Pancreas (tissue), 10 donors: ENCODE data around the gene HOXA9. TPM values are rescaled to one million over a fixed set of nuclear protein-coding genes. Genes with fewer than 3 reads are reported as not detected.
A peak's percentile ranks its signal among the peaks of the same experiment; 100 is the strongest.

Experiments used
- ATAC-seq, 4 donors: fragments of 200-7000 bp; cut with Tn5 transposase; one replicate each; pipeline versions ENCODE4 v1.8.0 to v1.9.1; 2020; ENCODE audit warnings: mild to moderate bottlenecking in 4 of 4, moderate library complexity in 4 of 4
- DNase-seq, 6 donors: peaks; one replicate each; pipeline ENCODE4 v3.0.0-alpha.2; 2020
- FAIRE-seq: peaks from 2 replicates; lab custom pipeline; 2012; peaks lifted over from hg19 to GRCh38; lab: Jason Lieb, UNC
- H3K27ac ChIP-seq, 4 donors: fragments of 200-600 bp; sonication (generic); 1 replicate in 3 of 4; 2 replicates in 1 of 4; pipeline versions ENCODE4 v1.5.0 to v1.8.0; 2020
- H3K27me3 ChIP-seq, 4 donors: fragments of 200-600 bp; one replicate each; pipeline ENCODE4 v1.8.0; 2021
- H3K36me3 ChIP-seq, 3 donors: fragments of 200-600 bp; sonication (generic) in 1 of 3; one replicate each; pipeline versions ENCODE4 v1.5.0 to v1.8.0; 2020 to 2021
- H3K4me1 ChIP-seq, 3 donors: fragments of 200-600 bp; one replicate each; pipeline ENCODE4 v1.8.0; 2021
- H3K4me3 ChIP-seq, 4 donors: fragments of 200-600 bp; sonication (generic) in 2 of 4; one replicate each; pipeline versions ENCODE4 v1.5.0 to v1.8.0; 2020 to 2021
- H3K9me3 ChIP-seq, 4 donors: fragments of 200-600 bp; one replicate each; pipeline ENCODE4 v1.8.0; 2021
- WGBS, 2 donors: extraction: QIAGEN DNeasy Blood & Tissue Kit; methylation state at CpG; one replicate each; pipeline ENCODE4 v1.1.7; 2013; 5-methylcytosine and 5-hydroxymethylcytosine counted together
- intact Hi-C, 3 donors: fragments of 100-400 bp; cut with DNase I; formaldehyde crosslinking; loops; one replicate each; pipeline versions ENCODE4 v1.11.1 to v1.14.2; 2022
- polyA plus RNA-seq, 2 donors: library from polyadenylated mRNA; stranded (reverse); fragments of 200-250 nt; gene quantifications; one replicate each; pipeline ENCODE4 v1.2.3, GENCODE V29; 2013
- total RNA-seq, 6 donors: library from RNA; stranded (reverse); fragmentation: NEBNext Ultra II Directional in 4 of 6; extraction: Animal tissue kit (Norgen Biotek cat#: 25700) in 4 of 6; gene quantifications; one replicate each; pipeline versions ENCODE4 v1.2.1 to v1.2.4, GENCODE V29; 2021 to 2023
- TF ChIP-seq, protein P1 (sequence below), 4 donors: fragments of 200-600 bp; sonication (generic) in 3 of 4; IDR thresholded peaks; one replicate each; pipeline versions ENCODE4 v1.5.0 to v1.8.0; 2021; ENCODE audit warnings: antibody characterized with exemption in 4 of 4
- donor health status: healthy with polysubstance abuse.
- donor health status: DM: no; HTN: no; CAD: no; lungs with moderate emphysema.
- donor health status: DM: no; HTN: no; CAD: no.
- donor health status: control.
- donor health status: control.
- donor health status: Bipolar disorder and iron deficiency.
- donor health status: DM: yes; HTN: yes; CAD: no.
- donor health status: DM: no; HTN: no; CAD: no.
- donor health status: DM: no; HTN: no; CAD: no.
- donor health status: DM: yes; HTN: yes; CAD: no.

HOXA9 gene
- total and polyA plus RNA-seq, 8 donors = 0.09 to 0.13 TPM; not detected in 6

DNA sequence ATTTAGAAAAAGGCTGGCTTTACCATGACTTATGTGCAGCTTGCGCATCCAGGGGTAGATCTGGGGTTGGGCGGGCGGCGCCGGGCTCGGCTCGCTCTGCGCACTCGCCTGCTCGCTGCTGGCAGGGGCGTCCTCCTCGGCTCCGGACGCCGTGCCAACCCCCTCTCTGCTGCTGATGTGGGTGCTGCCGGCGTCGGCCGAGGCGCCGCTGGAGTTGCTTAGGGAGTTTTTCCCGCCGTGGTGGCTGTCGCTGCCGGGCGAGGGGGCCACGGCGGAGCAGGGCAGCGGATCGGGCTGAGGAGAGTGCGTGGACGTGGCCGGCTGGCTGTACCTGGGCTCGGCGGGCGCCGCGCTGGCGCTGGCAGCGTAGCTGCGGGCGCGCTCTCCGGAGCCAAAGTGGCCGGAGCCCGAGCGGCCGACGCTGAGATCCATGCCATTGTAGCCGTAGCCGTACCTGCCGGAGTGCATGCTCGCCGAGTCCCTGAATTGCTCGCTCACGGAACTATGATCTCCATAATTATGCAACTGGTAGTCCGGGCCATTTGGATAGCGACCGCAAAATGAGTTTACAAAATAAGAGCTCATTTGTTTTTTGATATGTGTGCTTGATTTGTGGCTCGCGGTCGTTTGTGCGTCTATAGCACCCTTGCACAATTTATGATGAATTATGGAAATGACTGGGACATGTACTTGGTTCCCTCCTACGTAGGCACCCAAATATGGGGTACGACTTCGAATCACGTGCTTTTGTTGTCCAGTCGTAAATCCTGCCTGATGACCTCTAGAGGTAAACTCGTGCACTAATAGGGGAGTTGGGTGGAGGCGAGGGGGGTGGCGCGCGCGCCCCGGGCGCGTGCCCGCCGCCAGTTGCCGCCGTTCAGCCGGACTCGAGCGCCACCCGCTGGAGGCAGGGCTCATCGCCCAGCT, 22.1 kb downstream of the HOXA9 start, which contains the start of gene HOXA5:
HOXA5 (minus strand) TSS at position 659 of the 927 bp plus-strand sequence; CDS start at position 585, 74 bp downstream.
- ATAC-seq (peak in 3 of 4 donors; percentile 62 to 70 (median 67)), DNase-seq (peak in 2 of 6 donors; percentile 61 to 64), FAIRE-seq (no peak)
- H3K27me3 ChIP-seq = peaks cover 11 to 87% (median 30%) of the 10 kb centered on the region in 4 donors
- TF ChIP-seq, protein P1, sequence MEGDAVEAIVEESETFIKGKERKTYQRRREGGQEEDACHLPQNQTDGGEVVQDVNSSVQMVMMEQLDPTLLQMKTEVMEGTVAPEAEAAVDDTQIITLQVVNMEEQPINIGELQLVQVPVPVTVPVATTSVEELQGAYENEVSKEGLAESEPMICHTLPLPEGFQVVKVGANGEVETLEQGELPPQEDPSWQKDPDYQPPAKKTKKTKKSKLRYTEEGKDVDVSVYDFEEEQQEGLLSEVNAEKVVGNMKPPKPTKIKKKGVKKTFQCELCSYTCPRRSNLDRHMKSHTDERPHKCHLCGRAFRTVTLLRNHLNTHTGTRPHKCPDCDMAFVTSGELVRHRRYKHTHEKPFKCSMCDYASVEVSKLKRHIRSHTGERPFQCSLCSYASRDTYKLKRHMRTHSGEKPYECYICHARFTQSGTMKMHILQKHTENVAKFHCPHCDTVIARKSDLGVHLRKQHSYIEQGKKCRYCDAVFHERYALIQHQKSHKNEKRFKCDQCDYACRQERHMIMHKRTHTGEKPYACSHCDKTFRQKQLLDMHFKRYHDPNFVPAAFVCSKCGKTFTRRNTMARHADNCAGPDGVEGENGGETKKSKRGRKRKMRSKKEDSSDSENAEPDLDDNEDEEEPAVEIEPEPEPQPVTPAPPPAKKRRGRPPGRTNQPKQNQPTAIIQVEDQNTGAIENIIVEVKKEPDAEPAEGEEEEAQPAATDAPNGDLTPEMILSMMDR (IDR thresholded peaks at IDR 0.05) = peak in 2 of 4 donors; percentile 12 to 25
- WGBS, 2 donors = 10 to 12% methylated on average over 72 to 86 of the region's 86 CpGs
- H3K9me3 ChIP-seq = no peaks in the 10 kb centered on the region
- peak within 1 kb of the TSS; percentile 4 to 36 (median 20) for H3K4me3 ChIP-seq
- H3K36me3 ChIP-seq = no peaks in the 10 kb centered on the region
- peak within 1 kb of the TSS in 2 of 4 donors; percentile 50 to 66 for H3K27ac ChIP-seq
- peaks cover 0 to 5% (median 4%) of the 10 kb centered on the region in 3 donors for H3K4me1 ChIP-seq
- intact Hi-C loops = no loop called here

- DNase-seq (peak in 1 of 6 donors; percentile 25), ATAC-seq (peak in 2 of 4 donors; percentile 5 to 12), FAIRE-seq (no peak)
- intact Hi-C loops = no loop called here
- TF ChIP-seq, protein P1 (IDR thresholded peaks at IDR 0.05) = no peak
- H3K36me3 ChIP-seq = no peaks in the 10 kb centered on the region
- WGBS, 2 donors = 3 to 11% methylated on average over 29 of the region's 29 CpGs
- H3K27ac ChIP-seq = peak overlapping the region in 2 of 4 donors; percentile 50 to 66
- peak overlapping the region in 3 of 4 donors; percentile 4 to 36 (median 25) for H3K4me3 ChIP-seq
- H3K4me1 ChIP-seq = peaks cover 0 to 4% (median 3%) of the 10 kb centered on the region in 3 donors
- no peaks in the 10 kb centered on the region for H3K9me3 ChIP-seq
- peaks cover 5 to 87% (median 30%) of the 10 kb centered on the region in 4 donors for H3K27me3 ChIP-seq
Observed at GRCh38 chr7:27142580-27143022, 22.7 kb downstream of the HOXA9 start.

DNA sequence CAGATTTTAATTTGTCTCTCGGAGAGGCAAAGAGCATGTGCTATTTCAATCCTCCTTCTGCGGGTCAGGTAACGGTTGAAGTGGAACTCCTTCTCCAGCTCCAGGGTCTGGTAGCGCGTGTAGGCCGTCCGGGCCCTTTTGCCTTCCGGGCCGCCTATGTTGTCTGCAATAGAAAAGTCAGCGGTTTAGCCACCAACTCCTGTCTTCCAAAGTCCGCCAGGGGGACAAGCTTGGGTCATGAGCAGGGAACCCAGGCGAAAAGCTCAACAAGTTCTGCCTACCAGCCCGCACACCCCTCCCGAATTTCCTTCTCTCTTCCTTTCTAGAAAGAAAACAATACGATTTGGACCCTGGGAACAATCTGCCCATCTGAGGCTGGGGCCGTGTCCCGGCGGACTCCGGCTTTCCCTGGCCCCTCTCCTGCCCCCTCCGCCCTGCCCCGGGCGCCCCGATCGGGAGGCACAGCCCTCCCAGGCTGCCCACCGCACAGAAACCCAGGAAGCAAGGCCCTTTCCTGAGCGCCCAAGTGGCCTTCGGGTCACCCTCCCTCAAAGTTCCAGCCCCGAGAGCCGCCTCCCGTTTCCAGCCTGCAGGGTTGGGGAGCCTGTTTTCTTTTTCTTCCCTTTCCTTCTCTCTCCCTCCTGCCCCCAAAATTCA, 23.3 kb downstream of the HOXA9 start:
- no peak for FAIRE-seq
- Histone ChIP-seq H3K4me1 (peaks cover 0 to 4% (median 3%) of the 10 kb centered on the region in 3 donors), H3K27me3 (peaks cover 2 to 86% (median 28%) of the 10 kb centered on the region in 4 donors), H3K36me3 (no peaks in the 10 kb centered on the region), H3K4me3 (peak overlapping the region in 3 of 4 donors; percentile 4 to 36 (median 25)), H3K9me3 (no peaks in the 10 kb centered on the region), H3K27ac (peak overlapping the region in 2 of 4 donors; percentile 50 to 66)
- ATAC-seq = no peak
- 9 to 15% methylated on average over 30 of the region's 30 CpGs for WGBS, 2 donors
- DNase-seq = peak in 2 of 6 donors; percentile 50 to 62
- intact Hi-C loops = no loop called here
- TF ChIP-seq, protein P1 (IDR thresholded peaks at IDR 0.05) = no peak

DNA sequence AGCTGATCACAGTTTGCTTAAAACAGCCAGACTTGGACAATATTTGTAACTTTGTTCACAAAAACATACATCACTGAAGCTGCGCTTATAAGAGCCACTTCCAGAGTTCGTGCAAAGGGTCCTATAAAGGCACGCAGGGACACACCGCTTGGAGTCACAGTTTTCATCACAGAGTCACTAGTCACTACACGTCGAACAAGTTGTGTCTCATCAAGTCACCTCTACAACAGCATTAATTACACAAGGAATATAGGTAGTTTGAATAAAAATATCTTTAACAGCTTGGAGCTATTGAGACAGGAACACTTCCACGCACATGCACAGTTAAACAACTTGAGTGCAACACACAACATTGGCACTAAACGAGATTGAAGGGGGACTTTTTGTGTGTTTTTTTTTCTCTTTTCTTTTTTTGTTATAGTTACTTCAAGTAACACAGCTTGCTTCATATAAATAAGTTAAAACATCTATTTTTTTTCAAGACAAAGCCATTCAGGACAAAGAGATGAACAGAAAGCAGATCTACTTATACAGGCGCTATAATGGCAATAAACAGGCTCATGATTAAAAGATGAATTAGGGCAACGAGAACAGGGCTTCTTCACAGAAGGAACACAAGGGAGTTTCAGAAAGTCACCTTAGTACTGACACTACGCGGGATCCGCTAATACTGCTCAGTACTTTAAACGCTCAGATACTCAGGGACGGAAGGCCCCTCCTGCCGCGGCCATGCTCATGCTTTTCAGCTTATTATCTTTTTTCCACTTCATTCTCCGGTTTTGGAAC, 24.0 kb downstream of the HOXA9 start:
- H3K9me3 ChIP-seq = no peaks in the 10 kb centered on the region
- no peak for DNase-seq
- no peak for FAIRE-seq

More for the DNA sequence above, 24.0 kb downstream of the HOXA9 start:
- Histone ChIP-seq H3K36me3 (no peaks in the 10 kb centered on the region), H3K4me3 (no peak overlapping the region), H3K27ac (no peak overlapping the region), H3K27me3 (peaks cover 2 to 84% (median 23%) of the 10 kb centered on the region in 4 donors), H3K4me1 (peaks cover 0 to 4% (median 3%) of the 10 kb centered on the region in 3 donors)
- TF ChIP-seq, protein P1 (IDR thresholded peaks at IDR 0.05) = no peak
- intact Hi-C loops = no loop called here
- no peak for ATAC-seq
- WGBS, 2 donors = 23 to 29% methylated on average over 18 of the region's 18 CpGs
